Brain pericyte (primary cell): ENCODE measurements around the gene OR1J2.
A peak's percentile ranks its signal among the peaks of the same experiment; 100 is the strongest.
"Not testable (repeated sequence)": the region's sequence is repeated elsewhere in the genome, so short reads cannot be mapped to it uniquely, and the experiment has no call there.

ENCODE experiments used
- DNase-seq: peaks from one replicate; pipeline ENCODE4 v3.0.0-alpha.2; 2012; ENCODE audit warnings: low read depth, low spot score

OR1J2 gene, protein sequence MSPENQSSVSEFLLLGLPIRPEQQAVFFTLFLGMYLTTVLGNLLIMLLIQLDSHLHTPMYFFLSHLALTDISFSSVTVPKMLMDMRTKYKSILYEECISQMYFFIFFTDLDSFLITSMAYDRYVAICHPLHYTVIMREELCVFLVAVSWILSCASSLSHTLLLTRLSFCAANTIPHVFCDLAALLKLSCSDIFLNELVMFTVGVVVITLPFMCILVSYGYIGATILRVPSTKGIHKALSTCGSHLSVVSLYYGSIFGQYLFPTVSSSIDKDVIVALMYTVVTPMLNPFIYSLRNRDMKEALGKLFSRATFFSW

DNA sequence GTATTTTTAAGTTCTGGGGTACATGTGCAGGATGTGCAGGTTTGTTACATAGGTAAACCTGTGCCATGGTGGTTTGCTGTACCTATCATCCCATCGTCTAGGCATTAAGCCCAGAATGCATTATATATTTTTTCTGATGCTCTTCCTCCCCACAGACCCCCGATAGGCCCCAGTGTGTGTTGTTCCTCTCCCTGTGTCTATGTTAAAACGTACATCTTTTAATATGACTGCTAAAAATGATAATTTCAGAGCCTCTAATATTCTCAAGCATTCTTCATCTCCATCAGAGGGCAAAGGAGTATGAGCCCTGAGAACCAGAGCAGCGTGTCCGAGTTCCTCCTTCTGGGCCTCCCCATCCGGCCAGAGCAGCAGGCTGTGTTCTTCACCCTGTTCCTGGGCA, at the start of gene OR1J2:
TSS of gene OR1J2 (plus strand) at position 301 of the 400 bp plus-strand sequence. CDS start at position 301, 0 bp downstream.
- DNase-seq: no peak

DNA sequence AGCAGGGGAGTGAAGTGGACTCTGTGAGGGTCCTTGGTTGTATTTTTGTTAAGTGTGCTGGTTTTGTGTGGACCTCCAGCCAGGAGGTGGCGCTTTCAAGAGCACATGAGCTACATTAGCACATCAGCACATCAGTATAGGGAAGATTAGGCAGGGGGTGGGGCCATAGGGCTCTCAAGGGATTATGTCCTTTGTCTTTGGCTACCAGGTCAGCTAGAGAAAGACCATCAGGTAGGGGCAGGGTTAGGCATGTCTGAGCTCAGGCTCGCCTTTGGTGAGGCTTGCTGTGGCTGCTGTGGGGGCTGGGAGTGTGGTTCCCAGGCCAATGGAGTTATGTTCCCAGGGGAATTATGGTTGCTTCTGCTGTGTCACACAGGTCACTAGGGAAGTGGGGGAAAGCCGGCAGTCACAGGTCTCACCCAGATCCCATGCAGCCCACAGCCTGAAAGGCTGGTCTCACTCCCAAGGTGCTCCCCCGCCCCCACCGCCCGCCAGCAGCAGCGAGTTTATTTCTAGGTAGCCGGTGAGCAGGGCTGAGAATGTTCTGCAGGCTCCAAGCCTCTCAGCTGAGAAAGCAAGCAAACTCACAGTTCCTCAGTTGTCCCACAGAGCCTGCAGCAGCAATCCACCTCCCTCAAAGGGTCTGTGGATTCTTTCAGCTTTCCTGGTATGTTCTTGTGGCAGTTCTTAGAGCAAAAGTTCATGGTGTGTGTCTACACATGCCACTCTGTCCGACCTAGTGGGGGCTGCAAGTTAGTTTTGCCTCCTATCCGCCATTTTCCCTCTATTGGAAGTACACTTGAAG, 46.6 kb upstream of the OR1J2 start:
- DNase-seq: no peak

DNA sequence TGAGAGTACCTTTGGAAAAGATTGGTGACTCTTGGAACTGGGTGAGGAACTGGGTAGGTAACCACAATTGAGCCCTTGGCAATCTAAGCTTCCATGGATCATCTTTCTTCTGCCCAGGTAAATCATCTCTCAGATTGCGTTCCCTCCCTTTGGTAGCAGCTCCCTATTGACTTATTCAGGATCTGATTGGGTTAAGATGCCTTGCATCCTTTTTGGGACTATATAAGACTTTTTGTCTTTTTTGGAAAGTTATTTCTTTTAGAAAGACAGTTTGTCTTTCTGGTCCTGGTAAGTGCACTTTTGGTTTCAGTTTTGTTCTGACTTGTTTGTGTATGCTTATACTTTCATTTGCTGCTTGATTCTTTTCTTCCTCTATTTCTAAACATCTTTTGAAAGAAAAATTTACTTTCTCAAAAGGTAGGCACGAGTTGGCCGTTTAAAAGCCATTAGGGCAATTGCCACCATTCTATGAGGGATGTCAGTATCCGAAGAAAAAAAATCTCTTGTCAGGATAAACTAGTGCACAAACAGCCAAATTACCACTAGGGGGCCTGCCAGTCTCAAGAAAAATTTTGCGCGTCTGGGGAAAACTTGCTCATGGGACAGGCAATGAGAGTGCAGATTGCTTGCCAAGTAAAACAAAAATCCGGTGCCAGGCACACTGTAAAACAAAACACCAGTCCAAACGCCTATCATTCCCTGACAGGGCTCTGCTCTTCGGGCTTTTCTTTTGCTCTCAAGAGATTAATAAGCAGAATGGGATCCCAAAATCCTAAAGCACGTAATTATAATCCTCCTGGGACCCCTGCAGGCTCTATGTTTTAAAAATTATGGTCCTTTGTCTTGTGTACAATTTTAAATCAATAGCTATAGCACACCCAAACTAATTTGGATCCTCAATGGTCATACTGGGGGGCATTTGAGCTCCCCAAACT, 45.7 kb upstream of the OR1J2 start:
- DNase-seq: peak; percentile 65

DNA sequence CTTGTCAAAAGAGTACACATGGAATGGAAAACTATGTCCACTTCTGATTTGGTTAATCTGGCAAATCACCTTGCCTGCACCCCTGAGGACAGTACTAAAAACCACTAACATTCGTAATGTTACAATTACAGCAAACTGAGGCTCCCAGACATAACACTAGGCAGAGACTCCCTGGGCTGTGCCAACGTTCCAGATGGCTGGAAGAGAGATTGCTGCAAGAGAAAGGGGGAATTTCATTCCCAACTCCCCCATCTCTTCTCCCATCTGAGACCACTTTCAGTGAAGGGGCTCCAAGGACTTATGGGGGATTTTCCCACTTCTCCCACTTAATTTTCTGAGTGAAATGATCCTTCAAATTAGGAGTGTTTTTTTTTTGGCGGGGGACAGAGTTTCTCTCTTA, 44.1 kb upstream of the OR1J2 start:
- DNase-seq: no peak

DNA sequence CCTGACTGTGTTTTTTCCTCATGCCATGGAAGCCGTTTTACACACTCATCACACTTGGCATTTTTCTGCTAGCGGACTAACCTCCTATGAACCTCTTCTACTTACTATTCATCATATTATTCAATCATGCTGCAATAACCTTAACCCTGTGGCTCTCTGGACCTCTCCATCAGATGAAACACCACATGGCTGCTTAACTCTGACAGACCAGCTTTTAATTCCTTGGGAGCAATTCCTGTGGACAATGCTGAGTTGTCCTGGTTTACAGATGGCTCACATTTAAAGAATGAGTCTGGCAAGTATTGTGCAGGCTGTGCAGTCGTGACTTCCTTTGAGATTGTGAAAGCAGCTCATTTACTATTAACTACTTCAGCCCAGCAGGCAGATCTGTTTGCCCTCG, 41.9 kb upstream of the OR1J2 start:
- DNase-seq: no peak

DNA sequence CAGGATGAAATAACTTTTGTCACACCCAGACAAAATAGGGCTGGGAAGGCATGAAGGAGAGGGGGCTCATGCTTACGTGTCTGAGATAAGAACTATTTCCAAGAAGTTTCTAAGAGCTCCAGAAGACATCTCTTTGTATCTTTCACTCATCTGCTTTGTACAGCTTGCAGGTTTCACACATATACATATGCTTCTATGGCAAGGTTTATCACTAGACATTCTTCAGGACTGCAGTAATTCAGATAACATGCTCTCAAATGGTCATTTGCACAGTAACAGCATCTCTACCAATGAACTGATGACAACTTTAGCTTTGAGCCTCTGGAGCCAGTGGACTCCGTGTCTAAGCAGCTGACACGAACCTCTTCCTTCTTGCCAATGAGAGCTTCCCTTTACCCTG, 36.0 kb upstream of the OR1J2 start:
- DNase-seq: no peak

DNA sequence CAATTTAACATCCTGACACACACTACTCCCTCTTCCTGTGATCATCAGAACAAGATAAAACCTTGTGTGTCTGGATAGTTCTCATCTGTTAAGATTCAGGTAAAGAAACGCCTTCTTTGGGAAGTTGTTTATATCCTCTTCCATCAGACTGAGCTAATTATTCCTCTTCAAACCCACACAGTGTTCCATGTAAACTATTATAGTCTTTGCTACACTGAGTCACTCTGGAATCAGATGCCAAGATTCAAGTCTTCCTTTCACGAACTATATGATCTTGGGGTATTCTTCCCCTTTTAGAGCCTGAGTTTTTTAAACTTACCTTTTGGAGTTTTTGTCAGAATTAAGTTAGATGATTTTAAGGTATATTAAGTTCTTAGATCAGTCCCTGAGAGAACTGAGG, 34.9 kb upstream of the OR1J2 start:
- DNase-seq: no peak

DNA sequence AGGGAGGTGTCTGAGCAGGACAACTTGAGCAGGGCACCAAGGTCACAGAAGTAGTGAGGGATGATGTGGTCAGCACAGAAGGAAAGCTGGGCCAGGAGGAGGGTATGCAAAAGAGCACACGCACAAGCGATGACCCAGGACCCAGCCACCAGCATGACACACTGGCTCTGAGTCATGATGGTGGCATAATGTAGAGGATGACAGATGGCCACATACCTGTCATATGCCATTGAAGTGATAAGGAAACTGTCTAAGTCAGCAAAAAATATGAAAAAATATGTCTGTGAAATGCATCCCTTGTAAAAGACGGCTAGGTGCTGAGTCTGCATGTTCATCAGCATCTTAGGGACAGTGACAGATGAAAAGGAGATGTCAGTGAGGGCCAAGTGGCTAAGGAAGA, 33.3 kb upstream of the OR1J2 start:
- DNase-seq: no peak

DNA sequence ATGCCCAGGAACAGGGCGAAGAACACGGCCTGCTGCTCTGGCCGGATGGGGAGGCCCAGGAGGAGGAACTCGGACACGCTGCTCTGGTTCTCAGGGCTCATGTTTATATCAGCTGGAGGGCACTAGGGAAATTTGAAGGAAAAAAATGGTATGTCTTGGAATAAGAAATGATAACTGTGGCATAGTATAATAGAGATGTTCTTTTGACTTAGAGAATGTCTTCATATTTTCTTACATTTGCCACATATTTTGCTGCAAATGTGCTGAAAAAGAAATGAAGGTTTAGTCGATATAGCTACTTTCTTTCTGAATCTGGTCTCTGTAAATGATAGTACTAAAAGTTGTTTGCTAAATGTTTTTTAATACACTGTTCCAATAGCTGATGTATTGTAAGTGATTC, 32.8 kb upstream of the OR1J2 start, which contains the start of gene OR1J1:
TSS of gene OR1J1 (minus strand) at position 101 of the 400 bp plus-strand sequence. CDS start at position 101, 0 bp downstream.
- DNase-seq: no peak

DNA sequence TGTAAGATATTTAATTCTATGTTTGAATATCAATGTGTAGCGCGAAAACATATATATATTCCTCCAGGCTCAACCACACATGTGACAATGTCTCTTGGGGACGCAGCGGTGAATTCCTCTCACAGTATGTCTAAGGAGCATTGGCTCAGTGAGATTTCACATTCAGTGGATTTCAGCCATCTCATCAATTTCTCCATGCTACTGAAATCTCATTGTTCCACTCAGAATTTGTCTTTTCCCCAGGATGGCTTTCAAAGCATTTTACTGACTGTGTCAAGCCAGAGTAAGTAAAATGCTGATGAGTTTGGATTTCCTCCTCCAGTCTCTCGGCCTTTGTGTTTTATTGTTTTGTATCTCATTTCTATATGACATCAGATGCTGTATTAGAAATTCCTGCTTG, 31.5 kb upstream of the OR1J2 start:
- DNase-seq: no peak

DNA sequence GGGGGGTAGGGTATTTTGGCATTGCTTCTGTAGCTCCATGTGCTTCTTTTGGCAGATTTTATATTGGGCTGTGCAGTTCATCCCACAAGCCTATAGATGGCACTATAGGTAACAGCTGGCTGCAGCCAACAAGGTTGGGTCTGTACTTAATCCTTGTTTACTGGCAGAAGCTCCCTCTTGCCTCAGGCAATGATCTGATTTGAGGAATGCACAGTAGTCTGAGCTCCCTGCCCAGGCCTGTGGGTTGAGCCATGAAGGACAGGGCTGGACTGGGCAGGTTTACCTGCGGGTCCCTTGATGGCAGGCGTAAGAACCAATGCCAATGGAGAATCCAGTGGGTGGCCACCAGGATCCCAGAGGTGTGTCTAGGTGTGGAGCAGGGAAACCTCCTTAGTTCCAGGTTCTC, 11.7 kb upstream of the OR1J2 start:
- no peak for DNase-seq

DNA sequence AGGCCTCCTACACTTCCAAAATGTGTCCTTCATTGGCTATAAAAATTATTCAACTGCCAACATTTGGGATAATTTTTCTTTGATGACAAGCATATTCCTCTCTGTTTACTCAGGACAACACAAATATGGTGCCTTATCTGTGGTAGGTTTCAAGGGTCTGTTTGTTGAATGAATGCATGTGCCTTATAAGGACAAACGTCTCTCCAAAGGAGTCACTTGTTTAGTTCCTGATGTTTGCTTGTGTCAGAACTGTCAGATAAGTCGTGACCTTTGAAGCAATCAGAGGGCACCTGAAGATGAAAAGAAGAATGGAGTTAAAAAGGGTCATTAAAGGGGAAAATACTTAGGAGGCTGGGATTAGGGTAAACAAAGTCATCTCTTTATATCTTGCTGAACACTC, 3.6 kb upstream of the OR1J2 start:
- no peak for DNase-seq

DNA sequence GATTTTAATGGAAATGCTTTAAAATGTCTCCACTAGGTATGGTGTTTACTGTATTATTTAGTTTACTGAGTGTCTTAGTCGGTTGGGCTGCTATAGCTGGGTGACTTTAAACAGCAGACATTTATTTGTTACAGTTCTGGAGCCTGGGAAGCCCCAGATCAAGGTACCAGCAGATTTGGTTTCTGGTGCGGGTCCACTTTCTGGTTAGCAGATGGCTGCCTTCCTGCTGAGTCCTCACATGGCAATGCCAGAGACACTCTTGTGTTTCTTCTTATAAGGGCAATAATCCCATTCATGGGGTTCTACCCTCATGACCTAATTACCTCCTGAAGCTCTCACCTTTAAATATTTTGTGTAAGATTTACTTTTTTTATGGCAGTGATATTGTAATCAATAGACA, 7.6 kb downstream of the OR1J2 start:
- DNase-seq: no peak

DNA sequence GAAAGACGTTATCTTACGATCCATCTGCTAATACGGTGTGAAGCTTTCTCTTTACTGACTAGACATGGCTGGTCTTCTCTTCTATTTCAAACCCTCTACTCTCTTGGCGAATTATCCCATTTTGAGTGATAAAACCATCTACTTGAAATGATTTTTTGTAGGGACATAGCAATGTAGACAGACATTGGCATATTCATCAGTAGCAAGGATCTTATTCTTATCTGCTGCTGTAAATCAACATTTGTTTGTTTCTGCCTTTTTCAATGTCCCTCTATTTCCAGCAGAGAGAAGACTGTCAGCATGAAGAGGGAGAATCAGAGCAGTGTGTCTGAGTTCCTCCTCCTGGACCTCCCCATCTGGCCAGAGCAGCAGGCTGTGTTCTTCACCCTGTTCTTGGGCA, 8.2 kb downstream of the OR1J2 start, which contains the start of gene OR1J4:
TSS of gene OR1J4 (plus strand) at position 301 of the 400 bp plus-strand sequence. CDS start at position 301, 0 bp downstream.
- DNase-seq: no peak

DNA sequence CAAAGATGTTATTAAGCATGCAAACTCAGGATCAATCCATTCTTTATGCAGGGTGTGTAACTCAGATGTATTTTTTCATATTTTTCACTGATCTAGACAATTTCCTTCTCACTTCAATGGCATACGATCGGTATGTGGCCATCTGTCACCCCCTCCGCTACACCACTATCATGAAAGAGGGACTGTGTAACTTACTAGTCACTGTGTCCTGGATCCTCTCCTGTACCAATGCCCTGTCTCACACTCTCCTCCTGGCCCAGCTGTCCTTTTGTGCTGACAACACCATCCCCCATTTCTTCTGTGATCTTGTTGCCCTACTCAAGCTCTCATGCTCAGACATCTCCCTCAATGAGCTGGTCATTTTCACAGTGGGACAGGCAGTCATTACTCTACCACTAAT, 8.8 kb downstream of the OR1J2 start:
- no peak for DNase-seq

DNA sequence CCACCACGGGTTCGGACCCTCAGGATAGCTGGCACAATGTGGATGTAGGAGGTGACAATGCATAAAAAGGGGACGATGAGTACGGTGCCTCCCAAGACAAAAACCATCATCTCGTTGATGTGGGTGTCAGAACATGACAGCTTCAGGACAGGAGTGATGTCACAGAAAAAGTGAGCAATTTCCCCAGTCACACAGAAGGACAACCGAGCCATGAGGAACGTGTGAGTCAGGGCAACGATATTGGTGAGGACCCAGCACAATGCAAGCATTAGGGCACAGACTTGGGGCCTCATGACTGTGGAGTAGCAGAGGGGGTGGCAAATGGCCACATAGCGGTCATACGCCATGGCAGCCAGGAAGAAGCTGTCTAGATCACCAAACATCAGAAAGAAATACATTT, 16.0 kb downstream of the OR1J2 start:
- no peak for DNase-seq

DNA sequence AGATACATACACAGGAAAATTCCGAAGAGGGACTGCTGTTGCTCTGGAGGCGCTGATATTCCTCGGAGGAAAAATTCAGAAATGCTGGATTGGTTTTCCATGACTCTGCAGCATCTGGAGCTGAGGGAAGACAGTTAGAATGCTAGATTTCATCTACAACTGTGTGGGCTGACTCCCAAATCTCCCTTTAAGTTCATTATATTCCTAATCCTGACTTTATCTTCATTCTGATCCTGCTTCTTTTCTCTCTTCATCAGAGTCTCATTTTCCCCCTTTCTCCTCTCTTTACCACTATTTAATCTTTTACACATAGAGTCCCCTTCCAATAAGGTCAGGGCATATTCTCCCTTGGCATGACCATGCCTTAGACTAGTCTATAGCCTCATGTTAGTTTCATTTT, 16.6 kb downstream of the OR1J2 start, which contains the start of gene OR1N1:
TSS of gene OR1N1 (minus strand) at position 101 of the 400 bp plus-strand sequence. CDS start at position 101, 0 bp downstream.
- no peak for DNase-seq

DNA sequence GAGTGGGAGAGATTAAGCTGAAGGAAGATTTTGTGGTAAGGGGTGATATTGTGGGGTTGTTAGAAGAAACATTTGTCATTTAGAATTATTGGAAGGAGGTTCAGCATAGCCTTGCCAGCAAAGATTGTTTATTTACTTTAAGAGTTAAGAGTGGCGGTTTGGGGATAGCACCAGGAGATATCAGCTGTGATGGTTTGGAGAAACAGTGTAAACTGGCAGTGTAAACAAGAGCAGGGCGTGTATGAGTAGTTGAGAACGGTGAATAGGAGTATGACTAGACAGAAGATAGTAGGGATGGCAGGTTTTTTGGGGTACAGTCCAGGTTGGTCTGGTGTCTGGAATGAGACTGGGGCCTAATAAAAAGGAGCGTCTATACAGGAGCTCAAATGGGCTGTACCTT, 20.6 kb downstream of the OR1J2 start:
- not testable (repeated sequence) for DNase-seq

DNA sequence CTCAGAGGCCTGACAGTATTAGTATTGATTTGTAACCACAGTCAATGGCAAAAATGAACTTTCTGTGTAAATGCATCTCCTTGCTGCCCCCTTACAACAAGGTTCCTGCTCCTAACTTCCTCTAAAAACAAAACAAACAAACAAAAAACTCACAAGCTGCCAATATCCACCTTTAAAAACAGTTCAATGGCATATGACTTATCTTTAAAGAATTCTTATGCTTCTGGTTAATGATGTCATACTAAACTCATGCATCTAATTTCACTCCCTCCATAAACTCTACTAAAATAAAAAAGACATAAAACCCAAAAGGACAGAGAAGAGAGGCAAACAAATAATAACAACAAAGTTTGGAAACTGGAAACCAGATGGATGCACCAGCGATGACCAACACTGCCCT, 25.5 kb downstream of the OR1J2 start:
- no peak for DNase-seq

DNA sequence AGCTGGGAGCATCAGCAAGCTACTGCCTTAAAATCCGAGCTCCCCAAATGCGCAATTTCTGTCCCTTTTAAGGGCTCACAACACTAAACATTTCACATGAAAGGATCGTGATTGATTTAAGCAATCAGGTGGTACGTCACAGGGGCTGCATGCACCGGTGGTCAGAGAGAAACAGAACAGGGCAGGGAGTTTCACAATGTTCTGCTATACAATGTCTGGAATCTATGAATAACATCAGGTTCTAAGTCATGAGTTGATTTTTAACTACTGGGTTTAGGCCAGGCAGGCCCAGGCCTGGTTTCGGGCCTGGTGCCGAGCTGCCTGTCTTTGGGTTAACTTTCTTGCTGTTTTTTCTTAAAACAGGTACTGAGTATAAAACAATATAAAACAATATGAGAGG, 26.5 kb downstream of the OR1J2 start:
- DNase-seq: not testable (repeated sequence)

DNA sequence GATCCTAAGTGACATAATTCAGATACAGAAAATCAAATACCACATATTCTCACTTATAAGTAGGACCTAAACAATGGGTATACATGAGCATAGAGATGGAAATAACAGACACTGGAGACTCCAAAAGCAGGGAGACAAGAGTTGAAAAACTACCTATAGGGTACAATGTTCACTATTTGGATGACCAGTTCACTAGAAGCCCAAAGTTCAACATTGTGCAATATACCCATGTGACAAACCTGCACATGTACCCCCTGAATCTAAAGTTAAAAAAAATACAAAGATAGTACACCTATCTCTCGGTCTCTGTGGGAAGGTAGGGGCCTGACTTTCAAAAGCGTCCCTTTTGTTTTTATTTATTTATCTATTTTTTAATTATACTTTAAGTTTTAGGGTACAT, 28.2 kb downstream of the OR1J2 start:
- no peak for DNase-seq

DNA sequence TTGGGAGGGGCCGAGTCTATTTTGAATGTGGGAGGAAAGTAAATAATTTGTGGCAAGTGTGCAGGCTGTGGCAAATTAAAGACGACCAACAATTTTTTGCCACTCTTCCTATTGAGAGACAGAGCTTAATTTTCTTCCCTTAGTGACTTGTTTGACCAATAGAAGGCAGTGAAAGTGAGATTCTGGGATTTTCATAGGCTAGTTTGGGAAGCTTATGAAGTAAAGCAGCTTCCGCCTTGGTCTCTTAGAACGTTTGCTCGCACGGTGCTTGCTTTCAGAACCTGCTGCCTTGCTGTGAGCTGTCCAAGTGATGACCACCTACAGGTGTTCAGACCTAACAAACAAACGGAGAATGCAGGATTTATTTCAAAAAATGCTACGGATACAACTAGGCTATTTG, 35.6 kb downstream of the OR1J2 start:
- DNase-seq: no peak
